KOPT-K1 (cell line): Measurements from ENCODE around the gene HCST.
A peak's percentile ranks its signal among the peaks of the same experiment; 100 is the strongest.
"Not testable (repeated sequence)": the region's sequence is repeated elsewhere in the genome, so short reads cannot be mapped to it uniquely, and the experiment has no call there.

Experiments used
- H3K27ac ChIP-seq: fragments of 200-600 bp; sonication (generic); 2 replicates; pipeline ENCODE4 v1.5.1; 2016; ENCODE audit warnings: antibody characterized with exemption, mild to moderate bottlenecking, low read depth, low read length; ENCODE audit not compliant: poor library complexity, severe bottlenecking
- H3K36me3 ChIP-seq: fragments of 200-600 bp; sonication (generic); 2 replicates; pipeline ENCODE4 v1.5.1; 2017; ENCODE audit warnings: antibody characterized with exemption, mild to moderate bottlenecking, low read length, moderate library complexity; ENCODE audit not compliant: insufficient read depth
- H3K9me3 ChIP-seq: fragments of 200-600 bp; sonication (generic); 2 replicates; pipeline ENCODE4 v1.5.1; 2017; ENCODE audit warnings: antibody characterized with exemption, low read length, mild to moderate bottlenecking; ENCODE audit not compliant: insufficient read depth, poor library complexity, severe bottlenecking

The HCST gene

GRCh38 chr19:35908973-35909683 is 6.8 kb downstream of the HCST start:
- Histone ChIP-seq H3K36me3 (no peaks in the 10 kb centered on the region), H3K27ac (peak overlapping the region; percentile 60), H3K9me3 (no peaks in the 10 kb centered on the region)

DNA sequence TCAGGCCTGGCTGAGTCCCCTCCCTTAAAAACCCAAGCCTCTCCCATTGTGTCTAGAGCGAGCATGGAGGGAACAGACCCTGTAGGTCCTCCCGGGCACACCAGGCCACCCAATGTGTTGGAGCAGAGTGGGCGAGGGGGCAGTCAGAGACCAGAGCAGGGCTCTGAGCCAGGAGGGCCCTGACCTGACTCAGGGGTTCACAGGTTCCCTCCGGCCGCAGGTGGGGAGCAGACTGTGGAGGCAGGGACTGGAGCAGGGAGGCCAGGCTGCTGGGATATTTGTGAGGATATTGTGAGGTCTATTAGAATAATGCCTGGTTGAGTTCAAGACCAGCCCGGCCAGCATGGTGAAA is 7.3 kb downstream of the HCST start:
- Histone ChIP-seq H3K27ac (peak overlapping the region; percentile 60), H3K36me3 (no peaks in the 10 kb centered on the region), H3K9me3 (no peaks in the 10 kb centered on the region)

GRCh38 chr19:35910355-35910754 is 8.0 kb downstream of the HCST start:
- not testable (repeated sequence) for H3K27ac ChIP-seq, H3K9me3 ChIP-seq, H3K36me3 ChIP-seq

GRCh38 chr19:35911173-35911572 is 8.8 kb downstream of the HCST start:
- H3K27ac ChIP-seq: no peak overlapping the region
- no peaks in the 10 kb centered on the region for H3K36me3 ChIP-seq
- no peaks in the 10 kb centered on the region for H3K9me3 ChIP-seq

- Histone ChIP-seq H3K9me3 (no peaks in the 10 kb centered on the region), H3K27ac (no peak overlapping the region), H3K36me3 (no peaks in the 10 kb centered on the region)
Observed at GRCh38 chr19:35911790-35912189, 9.5 kb downstream of the HCST start.

DNA sequence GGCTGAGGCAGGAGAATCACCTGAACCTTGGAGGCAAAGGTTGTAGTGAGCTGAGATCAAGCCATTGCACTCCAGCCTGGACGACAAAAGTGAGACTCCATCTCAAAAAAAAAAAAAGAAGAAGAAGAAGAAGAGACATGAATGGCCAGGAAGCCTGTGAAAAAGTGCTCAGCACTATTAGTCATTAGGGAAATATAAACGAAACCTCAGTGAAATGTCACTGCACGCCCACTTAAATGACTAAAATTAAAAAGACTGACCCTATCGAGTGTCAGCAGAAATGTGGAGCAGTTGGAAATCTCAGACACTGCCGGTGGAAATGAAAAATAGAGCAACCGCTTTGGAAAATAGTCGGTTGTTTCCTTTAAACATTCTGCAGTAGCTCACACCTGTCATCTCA is 11.3 kb downstream of the HCST start:
- no peak overlapping the region for H3K27ac ChIP-seq
- H3K9me3 ChIP-seq: no peaks in the 10 kb centered on the region
- no peaks in the 10 kb centered on the region for H3K36me3 ChIP-seq

DNA sequence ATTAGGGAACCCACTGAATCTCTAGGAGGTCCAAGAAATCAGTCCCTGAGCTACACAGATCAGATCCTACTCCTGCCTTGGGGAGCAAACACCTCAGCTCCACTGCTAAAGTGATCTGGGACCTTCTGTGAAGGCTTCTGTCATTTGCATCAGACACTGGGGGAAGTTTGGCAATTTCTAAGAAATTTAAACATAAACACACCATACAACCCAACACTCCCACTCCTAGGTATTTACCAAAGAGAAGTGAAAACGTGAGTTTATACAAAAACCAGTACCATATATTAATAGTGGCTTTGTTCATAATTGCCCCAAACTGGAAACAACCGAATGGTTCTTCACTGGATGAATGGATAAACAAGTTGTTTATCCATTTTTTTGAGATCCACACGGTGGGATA is 13.1 kb downstream of the HCST start:
- no peaks in the 10 kb centered on the region for H3K9me3 ChIP-seq
- H3K36me3 ChIP-seq: no peaks in the 10 kb centered on the region
- H3K27ac ChIP-seq: no peak overlapping the region

DNA sequence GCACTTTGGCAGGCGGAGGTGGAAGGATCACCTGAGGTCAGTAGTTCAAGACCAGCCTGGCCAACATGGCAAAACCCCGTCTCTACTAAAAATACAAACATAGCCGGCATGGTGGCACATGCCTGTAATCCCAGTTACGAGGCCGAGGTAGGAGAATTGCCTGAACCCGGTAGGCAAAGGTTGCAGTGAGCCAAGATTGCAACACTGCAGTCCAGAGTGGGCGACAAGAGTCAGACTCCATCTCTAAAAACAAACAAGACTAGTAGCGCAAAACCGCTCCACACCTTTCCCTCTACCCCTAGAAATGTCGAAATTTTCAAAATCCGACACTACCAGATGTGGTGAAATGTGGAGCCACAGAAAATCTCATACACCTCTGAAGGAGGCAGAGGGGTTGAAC is 17.0 kb downstream of the HCST start:
- no peaks in the 10 kb centered on the region for H3K9me3 ChIP-seq
- H3K36me3 ChIP-seq: no peaks in the 10 kb centered on the region
- no peak overlapping the region for H3K27ac ChIP-seq

DNA sequence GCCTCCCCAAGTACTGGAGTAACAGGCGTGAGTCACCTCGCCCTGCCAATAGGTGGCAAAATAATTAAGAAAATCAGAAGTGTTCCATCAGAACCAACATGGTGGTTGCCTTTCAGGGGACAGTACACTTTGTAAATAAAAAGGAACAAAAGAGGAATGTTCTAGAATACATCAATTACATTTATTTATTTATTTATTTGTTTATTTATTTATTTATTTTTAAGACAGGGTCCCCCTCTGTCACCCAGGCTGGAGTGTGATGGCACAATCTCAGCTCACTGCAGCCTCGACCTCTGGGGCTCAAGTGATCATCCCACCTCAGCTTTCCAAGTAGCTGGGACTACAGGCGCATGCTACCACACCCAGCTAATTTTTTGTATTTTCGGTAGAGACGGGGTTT is 18.7 kb downstream of the HCST start:
- Histone ChIP-seq H3K36me3 (no peaks in the 10 kb centered on the region), H3K9me3 (peaks cover 4% of the 10 kb centered on the region), H3K27ac (no peak overlapping the region)

DNA sequence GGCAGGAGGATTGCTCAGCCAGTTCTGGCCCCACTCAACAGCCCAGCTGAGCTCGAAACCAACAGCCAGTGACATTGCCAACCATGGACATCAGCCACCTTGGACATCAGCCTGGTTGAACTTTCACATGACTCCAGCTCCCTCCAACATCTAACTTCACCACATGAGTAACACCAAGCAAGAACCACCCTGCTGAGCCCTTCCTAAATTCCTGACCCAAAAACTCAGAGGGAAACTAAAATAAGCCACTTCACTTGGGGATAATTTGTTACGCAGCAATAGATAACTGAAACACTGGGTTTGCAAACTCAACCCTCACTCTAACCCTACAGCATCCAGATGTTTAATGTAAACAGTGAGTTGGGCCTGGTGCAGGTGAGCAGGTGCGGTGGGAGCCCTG is 23.2 kb downstream of the HCST start:
- H3K36me3 ChIP-seq: no peaks in the 10 kb centered on the region
- H3K27ac ChIP-seq: no peak overlapping the region
- H3K9me3 ChIP-seq: peaks cover 4% of the 10 kb centered on the region

- Histone ChIP-seq H3K36me3 (no peaks in the 10 kb centered on the region), H3K9me3 (peaks cover 4% of the 10 kb centered on the region), H3K27ac (no peak overlapping the region)
Observed at GRCh38 chr19:35928507-35928906, 26.2 kb downstream of the HCST start.

GRCh38 chr19:35929876-35930275 is 27.5 kb downstream of the HCST start:
- peaks cover 4% of the 10 kb centered on the region for H3K9me3 ChIP-seq
- no peaks in the 10 kb centered on the region for H3K36me3 ChIP-seq
- peak overlapping the region; percentile 65 for H3K27ac ChIP-seq

DNA sequence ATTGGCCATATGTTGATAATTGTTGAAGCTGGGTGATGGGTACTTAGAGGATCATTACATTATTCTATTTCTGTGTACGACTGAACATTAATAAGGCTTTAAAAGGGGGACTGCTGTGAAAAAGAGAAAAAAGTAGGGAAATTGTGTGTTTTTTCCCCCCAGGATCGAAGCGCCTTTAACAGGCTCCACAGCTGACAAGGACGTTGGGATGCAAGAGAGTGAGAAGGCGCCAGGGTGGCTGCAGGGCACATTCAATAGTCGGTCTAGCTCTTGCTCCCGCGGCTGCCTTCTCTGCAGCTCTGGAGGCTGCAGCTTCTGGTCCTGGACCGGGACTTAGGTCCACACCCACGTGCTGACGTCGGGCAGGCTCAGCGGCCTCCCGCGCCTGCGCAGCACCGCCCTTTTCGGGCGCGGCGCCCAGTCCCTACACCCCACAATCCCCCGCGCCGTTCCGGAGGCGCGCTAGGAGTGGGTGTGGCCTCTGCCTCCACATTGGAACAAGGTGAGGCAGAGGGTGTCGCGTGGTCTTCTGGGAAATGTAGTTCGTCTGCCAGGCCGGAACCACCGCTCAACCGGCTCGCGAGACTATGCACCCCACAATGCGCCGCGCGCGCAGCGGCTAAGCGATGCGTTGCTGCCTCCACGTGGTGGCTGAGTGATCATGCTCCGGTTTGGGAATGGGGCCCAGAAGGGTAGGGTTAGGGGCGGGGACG is 29.0 kb downstream of the HCST start:
- H3K9me3 ChIP-seq: no peaks in the 10 kb centered on the region
- no peaks in the 10 kb centered on the region for H3K36me3 ChIP-seq
- H3K27ac ChIP-seq: peak overlapping the region; percentile 52

GRCh38 chr19:35931874-35932202 is 29.5 kb downstream of the HCST start:
- Histone ChIP-seq H3K36me3 (no peaks in the 10 kb centered on the region), H3K27ac (no peak overlapping the region), H3K9me3 (no peaks in the 10 kb centered on the region)

DNA sequence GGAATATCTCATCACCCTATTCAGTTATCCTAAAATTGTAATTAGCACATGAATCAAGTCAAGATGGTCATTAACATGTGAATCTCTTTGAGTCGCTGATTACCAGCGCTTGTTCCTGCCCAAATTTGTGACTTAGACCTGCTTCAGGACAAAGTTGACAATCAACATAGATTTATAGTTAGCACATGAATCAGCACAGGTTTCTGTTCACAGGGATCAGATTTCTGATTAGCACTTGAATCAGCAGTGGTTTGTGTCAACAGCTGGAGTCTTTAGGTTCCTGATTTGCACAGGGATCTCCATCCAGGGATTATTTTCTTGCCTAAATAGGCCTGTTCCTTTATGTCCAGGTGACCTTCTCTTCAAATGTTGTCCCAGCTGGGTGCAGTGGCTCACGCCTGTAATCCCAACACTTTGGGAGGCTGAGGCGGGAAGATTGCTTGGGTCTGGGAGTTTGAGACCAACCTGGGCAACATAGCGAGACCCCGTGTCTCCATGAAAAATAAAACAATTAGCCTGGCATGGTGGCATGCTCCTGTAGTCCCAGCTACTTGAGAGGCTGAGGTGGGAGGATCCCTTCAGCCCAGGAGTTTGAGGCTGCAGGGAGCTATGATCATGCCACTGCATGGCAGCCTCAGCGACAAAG is 30.1 kb downstream of the HCST start:
- Histone ChIP-seq H3K9me3 (no peaks in the 10 kb centered on the region), H3K27ac (no peak overlapping the region), H3K36me3 (no peaks in the 10 kb centered on the region)
